ENCODE data around the gene TMEM95. TPM values are rescaled to one million over a fixed set of nuclear protein-coding genes. Genes with fewer than 3 reads are reported as not detected.

Gene TMEM95, protein sequence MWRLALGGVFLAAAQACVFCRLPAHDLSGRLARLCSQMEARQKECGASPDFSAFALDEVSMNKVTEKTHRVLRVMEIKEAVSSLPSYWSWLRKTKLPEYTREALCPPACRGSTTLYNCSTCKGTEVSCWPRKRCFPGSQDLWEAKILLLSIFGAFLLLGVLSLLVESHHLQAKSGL
- total RNA-seq (not detected), polyA plus RNA-seq (not detected)

DNA sequence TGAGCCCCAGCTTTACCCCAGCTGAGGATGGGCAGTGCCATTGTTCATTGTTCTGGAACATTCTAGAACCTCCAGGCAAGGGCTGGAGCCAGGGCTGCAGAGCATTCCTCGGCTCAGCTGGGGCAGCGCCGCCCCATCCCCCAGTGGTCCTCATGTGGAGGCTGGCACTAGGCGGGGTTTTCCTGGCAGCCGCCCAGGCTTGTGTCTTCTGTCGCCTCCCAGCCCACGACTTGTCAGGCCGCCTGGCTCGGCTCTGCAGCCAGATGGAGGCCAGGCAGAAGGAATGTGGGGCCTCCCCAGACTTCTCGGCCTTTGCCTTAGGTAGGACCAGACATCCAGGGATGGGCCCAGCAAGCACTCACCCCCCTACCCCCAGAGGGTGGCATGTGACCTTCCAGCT, at the start of gene TMEM95:
TSS of gene TMEM95 (plus strand) at position 104 of the 400 bp plus-strand sequence. CDS start at position 153, 49 bp downstream.
- H3K9me3 ChIP-seq (ENCODE audit: control insufficient read depth in 4 of 4, low read length in 3 of 4): no peaks in the 10 kb centered on the region
- no peak for DNase-seq (ENCODE audit: low spot score)
- H3K36me3 ChIP-seq (ENCODE audit: control insufficient read depth in 4 of 4, insufficient read depth in 3 of 4, low read depth in 1 of 4, low read length in 3 of 4): no peaks in the 10 kb centered on the region
- peaks cover 4 to 27% (median 11%) of the 10 kb centered on the region in 4 donors for H3K4me1 ChIP-seq (ENCODE audit: control insufficient read depth in 4 of 4, insufficient read depth in 4 of 4, low read length in 3 of 4)
- H3K9ac ChIP-seq (ENCODE audit: low read depth in 1 of 2, low read length in 2 of 2): no peak within 1 kb of the TSS
- 81% methylated on average over 10 of the region's 10 CpGs for WGBS
- H3K27me3 ChIP-seq (ENCODE audit: control insufficient read depth in 4 of 4, insufficient read depth in 4 of 4, low read length in 3 of 4): no peaks in the 10 kb centered on the region
- no peak within 1 kb of the TSS for H3K4me3 ChIP-seq (ENCODE audit: low read depth in 1 of 3, low read length in 3 of 3)
- no peak within 1 kb of the TSS for H3K27ac ChIP-seq (ENCODE audit: low read depth in 1 of 2, low read length in 2 of 2)
- TF ChIP-seq, protein P1, sequence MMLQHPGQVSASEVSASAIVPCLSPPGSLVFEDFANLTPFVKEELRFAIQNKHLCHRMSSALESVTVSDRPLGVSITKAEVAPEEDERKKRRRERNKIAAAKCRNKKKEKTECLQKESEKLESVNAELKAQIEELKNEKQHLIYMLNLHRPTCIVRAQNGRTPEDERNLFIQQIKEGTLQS (IDR thresholded peaks at IDR 0.05): no peak
- TF ChIP-seq, protein P2, sequence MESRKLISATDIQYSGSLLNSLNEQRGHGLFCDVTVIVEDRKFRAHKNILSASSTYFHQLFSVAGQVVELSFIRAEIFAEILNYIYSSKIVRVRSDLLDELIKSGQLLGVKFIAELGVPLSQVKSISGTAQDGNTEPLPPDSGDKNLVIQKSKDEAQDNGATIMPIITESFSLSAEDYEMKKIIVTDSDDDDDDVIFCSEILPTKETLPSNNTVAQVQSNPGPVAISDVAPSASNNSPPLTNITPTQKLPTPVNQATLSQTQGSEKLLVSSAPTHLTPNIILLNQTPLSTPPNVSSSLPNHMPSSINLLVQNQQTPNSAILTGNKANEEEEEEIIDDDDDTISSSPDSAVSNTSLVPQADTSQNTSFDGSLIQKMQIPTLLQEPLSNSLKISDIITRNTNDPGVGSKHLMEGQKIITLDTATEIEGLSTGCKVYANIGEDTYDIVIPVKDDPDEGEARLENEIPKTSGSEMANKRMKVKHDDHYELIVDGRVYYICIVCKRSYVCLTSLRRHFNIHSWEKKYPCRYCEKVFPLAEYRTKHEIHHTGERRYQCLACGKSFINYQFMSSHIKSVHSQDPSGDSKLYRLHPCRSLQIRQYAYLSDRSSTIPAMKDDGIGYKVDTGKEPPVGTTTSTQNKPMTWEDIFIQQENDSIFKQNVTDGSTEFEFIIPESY (IDR thresholded peaks at IDR 0.05): no peak
- TF ChIP-seq HNF4G (IDR thresholded peaks at IDR 0.05) (no peak), NR2F2 (IDR thresholded peaks at IDR 0.05) (no peak), FOXA2 (IDR thresholded peaks at IDR 0.05) (no peak), JUND (IDR thresholded peaks at IDR 0.05) (no peak), SP1 (IDR thresholded peaks at IDR 0.05) (no peak), HNF4A (conservative IDR thresholded peaks at IDR 0.05) (no peak), TAF1 (conservative IDR thresholded peaks at IDR 0.05) (no peak), RAD21 (IDR thresholded peaks at IDR 0.05) (no peak)
- TF ChIP-seq, protein P3, sequence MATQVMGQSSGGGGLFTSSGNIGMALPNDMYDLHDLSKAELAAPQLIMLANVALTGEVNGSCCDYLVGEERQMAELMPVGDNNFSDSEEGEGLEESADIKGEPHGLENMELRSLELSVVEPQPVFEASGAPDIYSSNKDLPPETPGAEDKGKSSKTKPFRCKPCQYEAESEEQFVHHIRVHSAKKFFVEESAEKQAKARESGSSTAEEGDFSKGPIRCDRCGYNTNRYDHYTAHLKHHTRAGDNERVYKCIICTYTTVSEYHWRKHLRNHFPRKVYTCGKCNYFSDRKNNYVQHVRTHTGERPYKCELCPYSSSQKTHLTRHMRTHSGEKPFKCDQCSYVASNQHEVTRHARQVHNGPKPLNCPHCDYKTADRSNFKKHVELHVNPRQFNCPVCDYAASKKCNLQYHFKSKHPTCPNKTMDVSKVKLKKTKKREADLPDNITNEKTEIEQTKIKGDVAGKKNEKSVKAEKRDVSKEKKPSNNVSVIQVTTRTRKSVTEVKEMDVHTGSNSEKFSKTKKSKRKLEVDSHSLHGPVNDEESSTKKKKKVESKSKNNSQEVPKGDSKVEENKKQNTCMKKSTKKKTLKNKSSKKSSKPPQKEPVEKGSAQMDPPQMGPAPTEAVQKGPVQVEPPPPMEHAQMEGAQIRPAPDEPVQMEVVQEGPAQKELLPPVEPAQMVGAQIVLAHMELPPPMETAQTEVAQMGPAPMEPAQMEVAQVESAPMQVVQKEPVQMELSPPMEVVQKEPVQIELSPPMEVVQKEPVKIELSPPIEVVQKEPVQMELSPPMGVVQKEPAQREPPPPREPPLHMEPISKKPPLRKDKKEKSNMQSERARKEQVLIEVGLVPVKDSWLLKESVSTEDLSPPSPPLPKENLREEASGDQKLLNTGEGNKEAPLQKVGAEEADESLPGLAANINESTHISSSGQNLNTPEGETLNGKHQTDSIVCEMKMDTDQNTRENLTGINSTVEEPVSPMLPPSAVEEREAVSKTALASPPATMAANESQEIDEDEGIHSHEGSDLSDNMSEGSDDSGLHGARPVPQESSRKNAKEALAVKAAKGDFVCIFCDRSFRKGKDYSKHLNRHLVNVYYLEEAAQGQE (IDR thresholded peaks at IDR 0.05): no peak
- TF ChIP-seq, protein P4, sequence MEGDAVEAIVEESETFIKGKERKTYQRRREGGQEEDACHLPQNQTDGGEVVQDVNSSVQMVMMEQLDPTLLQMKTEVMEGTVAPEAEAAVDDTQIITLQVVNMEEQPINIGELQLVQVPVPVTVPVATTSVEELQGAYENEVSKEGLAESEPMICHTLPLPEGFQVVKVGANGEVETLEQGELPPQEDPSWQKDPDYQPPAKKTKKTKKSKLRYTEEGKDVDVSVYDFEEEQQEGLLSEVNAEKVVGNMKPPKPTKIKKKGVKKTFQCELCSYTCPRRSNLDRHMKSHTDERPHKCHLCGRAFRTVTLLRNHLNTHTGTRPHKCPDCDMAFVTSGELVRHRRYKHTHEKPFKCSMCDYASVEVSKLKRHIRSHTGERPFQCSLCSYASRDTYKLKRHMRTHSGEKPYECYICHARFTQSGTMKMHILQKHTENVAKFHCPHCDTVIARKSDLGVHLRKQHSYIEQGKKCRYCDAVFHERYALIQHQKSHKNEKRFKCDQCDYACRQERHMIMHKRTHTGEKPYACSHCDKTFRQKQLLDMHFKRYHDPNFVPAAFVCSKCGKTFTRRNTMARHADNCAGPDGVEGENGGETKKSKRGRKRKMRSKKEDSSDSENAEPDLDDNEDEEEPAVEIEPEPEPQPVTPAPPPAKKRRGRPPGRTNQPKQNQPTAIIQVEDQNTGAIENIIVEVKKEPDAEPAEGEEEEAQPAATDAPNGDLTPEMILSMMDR (IDR thresholded peaks at IDR 0.05; ENCODE audit: low read depth, low read length, missing input control): no peak

DNA sequence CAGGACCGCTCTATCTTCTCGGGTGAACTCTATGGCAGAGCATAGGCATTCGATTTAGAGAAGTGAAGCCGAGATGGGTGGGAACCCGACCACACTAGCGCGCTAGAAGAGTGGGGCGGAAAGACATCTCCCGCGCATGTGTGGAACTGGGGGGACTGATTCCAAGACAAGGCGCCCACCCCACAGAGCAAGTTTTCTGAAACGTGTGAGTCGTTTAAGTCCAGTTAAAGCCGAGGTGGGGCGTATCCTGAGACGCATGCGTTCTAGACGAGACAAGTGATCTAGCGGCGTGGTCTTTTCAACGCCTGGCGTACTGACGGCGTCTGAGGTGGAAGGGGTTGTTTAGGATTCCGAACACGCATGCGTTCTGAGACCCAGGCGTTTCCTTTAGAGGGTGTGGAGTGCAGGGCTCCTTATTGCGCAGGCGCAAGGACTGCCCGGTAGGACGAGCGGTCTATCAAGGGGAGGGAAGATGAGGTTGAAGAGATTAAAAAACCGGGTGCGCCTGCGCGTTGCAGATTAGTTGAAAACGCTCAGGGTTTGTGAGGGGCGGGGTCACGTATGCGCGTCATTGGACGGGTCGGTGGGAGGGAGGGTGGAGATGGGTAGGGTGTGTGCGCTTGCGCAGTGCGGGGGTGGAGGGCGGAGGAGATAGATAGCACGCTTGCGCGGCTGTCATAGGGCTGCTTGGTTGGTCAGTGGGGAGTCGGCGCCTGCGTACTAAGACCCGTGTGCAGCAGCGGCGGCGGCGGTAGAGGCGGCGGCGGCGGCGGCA, 47.9 kb upstream of the TMEM95 start, which contains the start of gene EIF5A:
TSS of gene EIF5A (plus strand) at position 718 of the 775 bp plus-strand sequence. CDS start 2,008 bp downstream, outside the sequence.
- peak within 1 kb of the TSS; percentile 92 to 95 (median 93) for H3K4me3 ChIP-seq (ENCODE audit: low read depth in 1 of 3, low read length in 3 of 3)
- H3K4me1 ChIP-seq (ENCODE audit: control insufficient read depth in 4 of 4, insufficient read depth in 4 of 4, low read length in 3 of 4): peaks cover 7 to 28% (median 19%) of the 10 kb centered on the region in 4 donors
- peak within 1 kb of the TSS; percentile 85 to 96 for H3K9ac ChIP-seq (ENCODE audit: low read depth in 1 of 2, low read length in 2 of 2)
- H3K27me3 ChIP-seq (ENCODE audit: control insufficient read depth in 4 of 4, insufficient read depth in 4 of 4, low read length in 3 of 4): no peaks in the 10 kb centered on the region
- under 1% methylated on average over 64 of the region's 64 CpGs for WGBS
- peak; percentile 100 for DNase-seq (ENCODE audit: low spot score)
- H3K9me3 ChIP-seq (ENCODE audit: control insufficient read depth in 4 of 4, low read length in 3 of 4): no peaks in the 10 kb centered on the region
- peak within 1 kb of the TSS; percentile 96 to 99 for H3K27ac ChIP-seq (ENCODE audit: low read depth in 1 of 2, low read length in 2 of 2)
- peaks cover 12 to 24% (median 23%) of the 10 kb centered on the region in 4 donors for H3K36me3 ChIP-seq (ENCODE audit: control insufficient read depth in 4 of 4, insufficient read depth in 3 of 4, low read depth in 1 of 4, low read length in 3 of 4)
- peak; percentile 28 to 40 for TF ChIP-seq HNF4A (conservative IDR thresholded peaks at IDR 0.05)
- TF ChIP-seq FOXA1 (IDR thresholded peaks at IDR 0.05): no peak
- TF ChIP-seq HNF4G (IDR thresholded peaks at IDR 0.05): no peak
- TF ChIP-seq GABPA (IDR thresholded peaks at IDR 0.05 in 1 of 2, conservative IDR thresholded peaks at IDR 0.05 in 1 of 2): peak in 1 of 2 donors; percentile 79
- TF ChIP-seq, protein P4 (IDR thresholded peaks at IDR 0.05; ENCODE audit: low read depth, low read length, missing input control): no peak
- TF ChIP-seq NR2F2 (IDR thresholded peaks at IDR 0.05): no peak
- TF ChIP-seq YY1 (IDR thresholded peaks at IDR 0.05): peak; percentile 97
- peak; percentile 80 for TF ChIP-seq TAF1 (conservative IDR thresholded peaks at IDR 0.05)
- TF ChIP-seq, protein P3 (IDR thresholded peaks at IDR 0.05): peak; percentile 92
- TF ChIP-seq RXRA (IDR thresholded peaks at IDR 0.05): peak; percentile 67 to 68
